Spleen (tissue), 7 donors: ENCODE data around the gene RBFOX1.

ENCODE experiments used
- CTCF ChIP-seq, 11 experiments: fragments of 200-600 bp in 7 of 11; fragments of 450-650 bp in 4 of 11; sonication (generic) in 4 of 11; IDR thresholded peaks in 8 of 11; conservative IDR thresholded peaks in 3 of 11; 1 replicate in 7 of 11; 2 replicates in 4 of 11; pipeline versions ENCODE4 v1.4.0 to v1.8.0; 2016 to 2021; ENCODE audit warnings: antibody characterized with exemption in 11 of 11, inconsistent platforms in 4 of 11, mild to moderate bottlenecking in 1 of 11
- POLR2A ChIP-seq, 3 donors: fragments of 450-650 bp; IDR thresholded peaks; one replicate each; pipeline ENCODE4 v1.5.1; 2017; ENCODE audit warnings: antibody characterized with exemption in 3 of 3, mild to moderate bottlenecking in 1 of 3
- donor health status: DM: no; HTN: no; CAD: no; lungs with moderate emphysema.
- donor health status: DM: no; HTN: no; CAD: no.
- donor health status: DM: no; HTN: no; CAD: no.

- TF ChIP-seq POLR2A (IDR thresholded peaks at IDR 0.05) (no peak), CTCF (IDR thresholded peaks at IDR 0.05 in 8 of 11, conservative IDR thresholded peaks at IDR 0.05 in 3 of 11) (no peak)
Observed at GRCh38 chr16:7624871-7625766, 292.5 kb downstream of the RBFOX1 start.
